Measurements from ENCODE around the gene ARSI.

The ARSI gene

GRCh38 chr5:150305095-150305494, 2.4 kb upstream of the ARSI start:
- no peak overlapping the region for H3K4me3 ChIP-seq (ENCODE audit: low read length)
- no peak for DNase-seq (ENCODE audit: low read depth)
- TF ChIP-seq CTCF (IDR thresholded peaks at IDR 0.05; ENCODE audit: insufficient read depth, low read depth, low read length, missing control alignments): no peak

GRCh38 chr5:150304481-150305081, 1.9 kb upstream of the ARSI start:
- no peak for TF ChIP-seq CTCF (IDR thresholded peaks at IDR 0.05; ENCODE audit: insufficient read depth, low read depth, low read length, missing control alignments)
- H3K4me3 ChIP-seq (ENCODE audit: low read length): no peak overlapping the region
- no peak for DNase-seq (ENCODE audit: low read depth)

DNA sequence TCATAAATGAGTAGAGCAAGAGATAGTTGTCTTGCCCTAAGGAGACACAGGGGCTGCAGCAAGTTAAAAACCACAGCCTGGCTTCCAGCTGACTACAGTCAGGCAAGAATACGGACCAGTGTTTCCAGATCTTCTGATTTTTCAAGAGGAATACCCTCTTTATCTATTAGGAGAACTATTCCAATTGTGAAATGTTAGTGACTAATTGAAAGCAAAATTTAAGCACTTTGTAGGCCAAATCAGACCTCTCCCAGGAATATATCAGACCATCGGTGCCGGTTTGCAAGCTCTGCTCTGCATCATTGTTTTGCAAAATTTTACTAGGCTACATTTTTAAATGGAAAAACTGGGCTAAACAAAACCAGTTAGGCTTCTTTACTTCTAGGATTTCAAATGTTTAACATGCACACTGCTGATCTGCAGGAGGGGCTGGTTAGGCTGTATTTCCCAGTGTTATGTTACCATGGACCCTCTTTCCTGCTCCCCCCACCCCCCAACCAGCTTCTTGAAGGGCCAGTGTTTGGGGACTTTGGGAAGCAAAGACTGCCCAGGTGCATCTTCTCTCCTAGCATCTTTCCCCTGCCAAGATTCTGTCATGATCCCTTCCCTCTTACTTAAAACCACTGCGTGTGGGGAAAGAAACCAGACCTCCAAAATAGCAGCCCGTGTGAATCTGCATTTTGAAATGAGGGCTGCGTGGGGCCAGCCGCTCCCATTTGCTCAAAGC, 1.1 kb upstream of the ARSI start:
- TF ChIP-seq CTCF (IDR thresholded peaks at IDR 0.05; ENCODE audit: insufficient read depth, low read depth, low read length, missing control alignments): no peak
- no peak for DNase-seq (ENCODE audit: low read depth)
- no peak overlapping the region for H3K4me3 ChIP-seq (ENCODE audit: low read length)

DNA sequence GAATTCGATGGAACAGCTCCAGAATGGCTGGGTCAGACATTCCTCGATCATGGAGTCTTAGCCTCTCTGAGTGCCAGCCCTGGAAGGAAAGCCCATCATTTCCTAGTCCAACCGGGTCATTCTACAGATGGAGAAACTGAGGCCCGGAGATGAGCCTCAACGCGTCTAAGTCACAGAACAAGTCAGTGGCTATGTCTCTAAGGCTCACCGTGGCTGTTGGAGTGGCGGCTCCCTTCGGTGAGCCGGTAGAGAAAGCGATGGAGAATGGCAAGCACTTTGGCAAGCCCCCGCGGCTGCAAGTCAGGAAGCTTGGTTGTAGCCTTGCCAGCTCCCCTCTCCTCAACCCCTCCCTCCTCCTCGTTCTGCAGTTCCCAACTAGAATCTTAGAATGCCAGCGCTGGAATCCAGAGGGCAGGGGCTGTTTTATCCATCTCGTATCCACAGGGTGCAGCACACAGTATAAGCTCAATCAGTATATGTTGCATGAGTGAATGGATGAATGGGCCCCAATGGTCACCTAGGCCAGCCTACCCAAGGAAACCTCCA, 438 bp upstream of the ARSI start:
- no peak for TF ChIP-seq CTCF (IDR thresholded peaks at IDR 0.05; ENCODE audit: insufficient read depth, low read depth, low read length, missing control alignments)
- H3K4me3 ChIP-seq (ENCODE audit: low read length): no peak overlapping the region
- DNase-seq (ENCODE audit: low read depth): no peak

DNA sequence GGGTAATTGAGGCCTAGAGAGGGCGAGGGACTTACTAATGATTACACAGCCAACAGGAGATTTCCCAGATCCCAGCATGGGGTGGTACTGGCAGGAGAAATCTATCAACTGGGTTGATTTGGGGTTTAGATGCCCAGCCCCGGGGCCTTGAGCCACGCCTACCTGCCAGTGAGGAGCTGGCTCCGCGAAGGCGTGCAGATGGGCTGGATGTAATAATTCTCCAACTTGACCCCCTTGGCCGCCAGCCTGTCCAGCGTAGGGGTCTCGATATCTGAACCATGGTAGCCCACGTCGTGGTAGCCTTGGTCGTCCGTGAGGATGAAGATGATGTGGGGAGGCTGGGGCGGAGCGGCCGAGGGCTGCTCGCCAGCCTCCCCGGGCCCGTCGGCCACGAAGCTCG, 804 bp downstream of the ARSI start:
- TF ChIP-seq CTCF (IDR thresholded peaks at IDR 0.05; ENCODE audit: insufficient read depth, low read depth, low read length, missing control alignments): no peak
- DNase-seq (ENCODE audit: low read depth): no peak
- H3K4me3 ChIP-seq (ENCODE audit: low read length): peak overlapping the region; percentile 24

DNA sequence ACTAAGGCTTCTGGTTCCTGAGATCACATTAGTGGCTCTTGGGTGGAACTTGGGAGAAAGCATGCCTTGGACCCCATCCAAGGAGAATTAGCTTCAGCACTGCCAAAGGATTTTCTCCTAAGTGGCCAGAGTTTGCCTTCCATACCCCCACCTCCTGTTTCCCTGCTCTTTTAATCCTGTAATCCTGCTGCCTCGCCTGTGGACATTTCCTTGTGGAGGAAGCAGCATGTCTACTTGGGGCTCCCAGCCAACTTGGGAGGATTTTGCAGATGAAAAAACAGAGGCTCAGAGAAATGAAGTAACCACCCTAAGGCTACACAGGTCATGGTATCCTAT, 1.6 kb downstream of the ARSI start:
- no peak overlapping the region for H3K4me3 ChIP-seq (ENCODE audit: low read length)
- no peak for TF ChIP-seq CTCF (IDR thresholded peaks at IDR 0.05; ENCODE audit: insufficient read depth, low read depth, low read length, missing control alignments)
- DNase-seq (ENCODE audit: low read depth): peak; percentile 41
